NCI-H187 (cell line): ENCODE results near the gene TAPBPL.

Experiments
- DNase-seq, 2 experiments: peaks; one replicate each; lab custom pipeline; 2025; lab: John Stamatoyannopoulos, UW

TAPBPL gene

DNA sequence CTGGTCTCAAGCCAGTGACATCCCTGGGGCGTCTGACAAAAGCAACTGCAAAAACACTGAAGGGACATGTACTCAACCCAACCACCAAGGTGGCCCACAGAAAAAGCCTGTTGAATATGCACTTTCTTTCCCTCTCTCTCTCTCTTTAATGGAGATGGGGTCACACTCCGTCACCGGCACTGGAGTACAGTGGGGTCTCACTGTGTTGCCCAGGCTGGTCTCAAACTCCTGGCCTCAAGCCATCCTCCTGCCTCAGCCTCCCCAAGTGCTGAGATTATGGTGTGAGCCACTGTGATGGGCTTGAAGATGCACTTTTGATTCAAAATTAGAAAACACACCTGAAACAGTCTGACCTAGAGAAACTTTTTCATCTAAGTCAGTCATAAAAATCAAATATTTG lies 14.3 kb upstream of the TAPBPL start:
- DNase-seq, result no peak

DNA sequence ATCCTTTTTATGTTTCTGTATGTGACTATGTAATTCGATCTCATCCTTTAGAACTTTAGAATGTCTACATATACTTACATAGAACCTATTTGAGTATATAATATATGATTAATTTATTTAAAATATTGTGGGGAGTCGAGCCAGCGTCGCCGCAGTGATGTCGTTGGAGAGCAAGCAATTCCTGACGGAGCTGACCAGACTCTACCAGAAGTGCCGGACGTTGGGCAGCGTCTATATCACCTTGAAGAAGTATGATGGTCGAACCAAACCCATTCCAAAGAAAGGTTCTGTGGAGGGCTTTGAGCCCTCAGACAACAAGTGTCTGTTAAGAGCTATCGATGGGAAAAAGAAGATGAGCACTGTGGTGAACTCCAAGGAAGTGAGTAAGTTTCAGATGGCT lies 13.5 kb upstream of the TAPBPL start:
- no peak for DNase-seq

DNA sequence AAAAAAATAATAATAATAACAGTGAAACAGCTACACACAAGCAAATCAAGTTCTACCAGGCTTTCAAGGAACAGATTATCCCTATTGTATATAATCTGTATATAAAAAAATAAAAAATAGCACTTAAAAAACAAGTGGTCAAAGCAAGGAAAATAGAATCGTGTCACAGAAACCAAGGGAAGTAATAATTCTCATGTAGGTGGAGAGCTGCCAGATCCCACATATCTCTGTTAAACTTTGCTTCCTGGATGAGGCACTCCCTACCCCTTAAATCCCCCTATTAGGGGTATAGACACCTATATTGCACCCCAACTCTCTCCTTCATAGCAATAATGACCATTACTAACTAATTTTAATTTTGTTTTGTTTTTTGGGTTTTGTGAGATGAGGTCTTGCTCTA lies 11.5 kb upstream of the TAPBPL start:
- DNase-seq, result no peak

DNA sequence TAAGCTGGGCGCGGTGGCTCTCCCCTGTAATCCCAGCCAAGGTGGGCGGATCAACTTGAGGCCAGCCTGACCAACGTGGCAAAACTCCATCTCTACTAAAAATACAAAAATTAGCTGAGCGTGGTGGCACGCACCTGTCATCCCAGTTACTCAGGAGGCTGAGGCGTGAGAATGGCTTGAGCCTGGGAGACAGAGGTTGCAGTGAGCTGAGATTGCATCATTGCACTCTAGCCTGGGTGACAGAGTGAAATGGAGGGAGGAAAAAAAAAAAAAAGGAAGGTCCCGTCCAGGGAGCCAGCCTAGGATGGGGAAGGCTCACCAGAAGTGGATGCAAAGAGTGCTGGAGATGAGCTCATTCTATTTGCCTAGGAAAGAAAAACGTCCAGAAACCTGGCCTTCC lies 9.0 kb upstream of the TAPBPL start:
- DNase-seq, result no peak

DNA sequence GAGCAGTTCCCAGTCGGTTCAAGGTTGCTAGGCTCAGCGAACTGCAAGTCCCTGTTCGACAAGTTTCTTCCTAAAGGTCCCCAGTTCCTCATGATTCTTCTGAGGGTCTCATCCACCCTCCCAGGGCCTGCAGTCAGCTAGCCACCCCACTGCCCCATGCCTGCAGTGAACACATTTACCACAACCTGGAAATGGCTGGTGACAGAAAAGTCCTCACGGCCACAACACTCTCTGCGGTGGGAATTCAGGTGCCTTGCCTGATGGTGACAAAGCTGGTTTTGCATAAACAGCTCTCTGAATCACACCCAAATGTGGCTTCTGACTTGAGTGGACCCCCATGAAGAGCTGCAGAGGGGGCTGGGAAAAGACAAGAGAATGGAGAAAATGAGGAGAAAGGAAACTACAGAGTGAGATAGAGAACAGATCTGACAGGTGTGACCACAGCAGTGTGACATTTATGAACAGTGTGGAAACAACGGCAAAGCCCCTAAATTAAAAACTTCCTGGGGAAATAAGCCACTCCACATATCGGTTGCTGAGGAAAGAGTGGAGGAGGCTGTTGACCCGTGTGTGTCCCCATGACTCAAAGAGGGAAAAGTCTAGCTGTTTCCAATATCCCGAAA lies 8.4 kb upstream of the TAPBPL start:
- DNase-seq, result no peak

DNA sequence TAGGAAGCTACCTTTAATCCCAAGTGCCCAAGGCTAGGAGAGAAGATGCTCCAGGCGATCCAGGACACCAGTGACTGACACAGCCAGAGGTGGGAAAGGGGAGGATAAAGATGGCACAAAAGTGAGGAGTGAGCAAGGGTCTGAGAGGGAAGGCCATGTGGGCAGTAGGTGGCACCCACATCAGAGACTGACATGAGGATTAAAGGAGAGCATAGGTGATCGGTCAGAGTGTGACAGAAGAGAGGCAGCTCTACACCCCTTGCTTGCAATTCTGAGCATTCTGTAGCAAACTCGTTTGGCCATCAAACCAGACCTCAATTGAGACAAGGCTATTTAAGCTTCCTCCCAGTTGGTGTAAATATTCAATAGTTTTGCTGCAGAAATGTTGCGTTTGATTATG lies 7.8 kb upstream of the TAPBPL start:
- DNase-seq, result no peak

DNA sequence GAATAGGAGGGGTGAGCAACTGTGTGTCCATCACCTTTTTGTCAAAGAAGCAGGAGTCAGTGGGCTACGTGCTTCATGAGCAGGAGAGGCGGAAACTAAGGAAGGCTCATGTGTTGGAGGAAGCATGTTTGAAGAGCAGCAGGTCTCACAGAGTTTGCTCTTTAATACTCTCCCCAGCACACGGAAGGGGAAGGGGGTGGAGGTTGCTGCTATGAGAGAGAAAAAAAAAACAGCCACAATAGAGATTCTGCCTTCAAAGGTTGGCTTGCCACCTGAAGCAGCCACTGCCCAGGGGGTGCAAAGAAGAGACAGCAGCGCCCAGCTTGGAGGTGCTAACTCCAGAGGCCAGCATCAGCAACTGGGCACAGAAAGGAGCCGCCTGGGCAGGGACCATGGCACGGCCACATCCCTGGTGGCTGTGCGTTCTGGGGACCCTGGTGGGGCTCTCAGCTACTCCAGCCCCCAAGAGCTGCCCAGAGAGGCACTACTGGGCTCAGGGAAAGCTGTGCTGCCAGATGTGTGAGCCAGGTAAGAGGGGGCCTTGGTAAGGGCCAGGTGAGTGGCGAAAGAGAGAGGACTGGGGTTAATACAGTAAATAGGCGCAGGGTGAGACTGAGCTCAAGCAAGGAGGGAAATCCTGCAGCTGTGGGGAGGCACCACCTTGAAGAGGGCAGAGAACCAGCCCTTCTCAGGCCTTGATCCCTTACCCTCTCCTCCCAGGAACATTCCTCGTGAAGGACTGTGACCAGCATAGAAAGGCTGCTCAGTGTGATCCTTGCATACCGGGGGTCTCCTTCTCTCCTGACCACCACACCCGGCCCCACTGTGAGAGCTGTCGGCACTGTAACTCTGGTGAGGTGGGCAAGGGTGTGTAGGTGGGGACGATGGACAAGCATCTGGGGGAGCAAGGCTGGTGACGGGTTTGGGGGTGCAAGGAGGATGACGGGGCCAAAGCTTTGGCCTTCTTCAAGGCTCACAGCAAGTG lies 6.8 kb upstream of the TAPBPL start, which contains the start of gene CD27:
TSS of gene CD27 (plus strand) at position 252 of the 985 bp plus-strand sequence. CDS start at position 393, 141 bp downstream.
- DNase-seq, result no peak

DNA sequence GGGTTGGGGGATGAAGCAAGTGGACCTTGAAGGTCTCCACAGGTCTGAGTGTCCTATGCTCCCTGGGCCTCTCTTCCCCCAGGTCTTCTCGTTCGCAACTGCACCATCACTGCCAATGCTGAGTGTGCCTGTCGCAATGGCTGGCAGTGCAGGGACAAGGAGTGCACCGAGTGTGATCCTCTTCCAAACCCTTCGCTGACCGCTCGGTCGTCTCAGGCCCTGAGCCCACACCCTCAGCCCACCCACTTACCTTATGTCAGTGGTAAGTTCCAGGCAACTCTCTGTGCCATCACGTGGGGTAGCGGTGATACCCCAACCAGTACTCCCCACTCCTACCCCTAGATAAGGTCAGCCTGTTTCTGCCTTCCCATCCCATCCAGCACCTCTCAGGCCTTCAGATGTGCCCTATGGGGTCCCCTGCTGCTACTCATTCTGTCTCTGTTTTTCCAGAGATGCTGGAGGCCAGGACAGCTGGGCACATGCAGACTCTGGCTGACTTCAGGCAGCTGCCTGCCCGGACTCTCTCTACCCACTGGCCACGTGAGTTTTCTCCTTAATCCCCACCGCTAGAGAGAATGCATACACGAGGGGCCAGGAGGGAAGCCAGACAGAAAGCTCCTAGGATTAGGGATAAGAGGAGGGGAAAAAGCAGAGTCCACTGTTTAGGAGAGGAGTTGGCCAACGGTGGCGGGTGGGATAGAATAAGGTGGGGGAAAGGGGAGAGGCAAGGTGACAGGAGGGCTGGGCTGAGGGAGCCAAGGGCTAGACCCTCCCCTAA lies 1.6 kb upstream of the TAPBPL start:
- DNase-seq, result no peak

DNA sequence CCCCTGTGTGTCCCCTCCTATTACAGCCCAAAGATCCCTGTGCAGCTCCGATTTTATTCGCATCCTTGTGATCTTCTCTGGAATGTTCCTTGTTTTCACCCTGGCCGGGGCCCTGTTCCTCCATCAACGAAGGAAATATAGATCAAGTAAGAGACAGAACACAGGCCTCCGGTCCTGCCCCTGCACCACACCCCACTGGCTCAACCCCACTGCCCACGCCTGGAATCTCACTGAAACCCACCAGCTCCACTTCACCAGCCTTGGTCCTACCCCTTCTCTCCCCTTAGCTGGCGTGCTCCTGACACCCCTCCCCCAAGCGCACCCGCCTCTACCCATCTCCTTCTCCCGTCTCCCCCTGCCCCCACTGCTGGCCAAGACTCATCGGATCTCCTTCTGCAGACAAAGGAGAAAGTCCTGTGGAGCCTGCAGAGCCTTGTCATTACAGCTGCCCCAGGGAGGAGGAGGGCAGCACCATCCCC lies 934 bp upstream of the TAPBPL start:
- no peak for DNase-seq

DNA sequence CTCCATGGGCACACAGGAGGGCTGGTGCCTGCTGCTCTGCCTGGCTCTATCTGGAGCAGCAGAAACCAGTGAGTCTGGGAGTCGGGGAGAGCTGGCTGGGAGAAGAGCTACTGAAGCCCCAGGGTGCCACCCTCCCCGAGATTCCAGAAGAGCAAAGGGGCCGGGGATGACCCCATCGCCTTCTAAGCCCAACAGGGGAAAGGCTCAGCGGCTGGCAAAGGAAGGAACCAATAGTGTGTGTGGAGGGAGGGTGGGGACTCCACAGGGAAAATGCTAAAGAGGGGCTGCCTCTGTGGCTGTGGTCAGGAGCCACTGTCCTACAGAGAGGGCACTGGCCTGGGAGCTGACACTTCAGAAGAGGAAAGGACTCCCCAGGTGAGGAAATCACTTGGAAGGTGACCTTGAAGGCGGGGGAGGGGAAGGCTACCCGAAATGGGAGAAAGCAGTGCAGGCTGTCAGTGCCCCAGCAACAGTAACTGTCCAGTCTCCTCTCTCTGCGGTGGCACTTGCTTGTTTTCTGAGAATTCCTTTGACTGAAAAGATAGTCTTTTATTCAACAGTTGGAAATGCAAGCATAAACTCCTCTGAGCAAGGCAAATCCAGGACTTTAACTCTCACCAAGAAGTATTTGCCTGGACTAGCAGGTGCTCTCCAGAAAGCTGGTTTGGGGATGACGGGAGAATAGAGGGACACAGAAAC lies 552 bp downstream of the TAPBPL start:
- peak in 1 of 2 experiments; percentile 55 for DNase-seq

DNA sequence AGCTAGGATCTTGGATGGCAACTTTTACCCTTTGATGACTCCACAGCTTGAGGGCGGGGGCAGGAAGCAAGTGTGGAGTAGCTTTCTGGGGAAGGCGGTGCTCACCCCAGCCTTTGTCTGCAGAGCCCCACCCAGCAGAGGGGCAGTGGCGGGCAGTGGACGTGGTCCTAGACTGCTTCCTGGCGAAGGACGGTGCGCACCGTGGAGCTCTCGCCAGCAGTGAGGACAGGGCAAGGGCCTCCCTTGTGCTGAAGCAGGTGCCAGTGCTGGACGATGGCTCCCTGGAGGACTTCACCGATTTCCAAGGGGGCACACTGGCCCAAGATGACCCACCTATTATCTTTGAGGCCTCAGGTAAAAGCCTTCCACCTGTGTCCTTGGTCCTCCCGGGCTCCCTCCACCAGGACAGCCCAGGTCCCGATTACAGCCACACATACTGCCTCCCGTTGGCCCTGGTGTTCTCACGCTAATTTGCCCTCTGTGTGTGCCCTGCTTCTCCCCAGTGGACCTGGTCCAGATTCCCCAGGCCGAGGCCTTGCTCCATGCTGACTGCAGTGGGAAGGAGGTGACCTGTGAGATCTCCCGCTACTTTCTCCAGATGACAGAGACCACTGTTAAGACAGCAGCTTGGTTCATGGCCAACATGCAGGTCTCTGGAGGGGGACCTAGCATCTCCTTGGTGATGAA lies 1.2 kb downstream of the TAPBPL start:
- no peak for DNase-seq

DNA sequence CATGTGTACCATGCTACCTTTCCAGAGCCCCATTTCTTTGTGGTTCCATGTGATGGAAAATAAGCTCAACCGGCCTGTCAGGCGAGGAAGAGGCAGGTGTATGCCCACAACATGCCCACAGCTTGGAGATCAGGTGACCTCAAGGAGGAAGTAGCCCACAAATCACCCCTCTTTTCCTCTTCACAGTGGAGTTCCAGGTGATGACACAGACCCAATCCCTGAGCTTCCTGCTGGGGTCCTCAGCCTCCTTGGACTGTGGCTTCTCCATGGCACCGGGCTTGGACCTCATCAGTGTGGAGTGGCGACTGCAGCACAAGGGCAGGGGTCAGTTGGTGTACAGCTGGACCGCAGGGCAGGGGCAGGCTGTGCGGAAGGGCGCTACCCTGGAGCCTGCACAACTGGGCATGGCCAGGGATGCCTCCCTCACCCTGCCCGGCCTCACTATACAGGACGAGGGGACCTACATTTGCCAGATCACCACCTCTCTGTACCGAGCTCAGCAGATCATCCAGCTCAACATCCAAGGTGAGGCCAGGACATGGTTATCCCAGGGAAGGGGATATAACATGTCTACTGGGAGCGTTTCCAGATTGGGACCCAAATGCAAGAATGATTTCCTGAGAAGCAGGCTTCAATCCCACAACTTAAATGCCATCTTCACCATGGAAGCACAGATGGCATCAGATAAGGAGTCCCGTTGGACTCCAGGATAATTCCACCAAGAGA lies 5.5 kb downstream of the TAPBPL start:
- DNase-seq, result no peak

DNA sequence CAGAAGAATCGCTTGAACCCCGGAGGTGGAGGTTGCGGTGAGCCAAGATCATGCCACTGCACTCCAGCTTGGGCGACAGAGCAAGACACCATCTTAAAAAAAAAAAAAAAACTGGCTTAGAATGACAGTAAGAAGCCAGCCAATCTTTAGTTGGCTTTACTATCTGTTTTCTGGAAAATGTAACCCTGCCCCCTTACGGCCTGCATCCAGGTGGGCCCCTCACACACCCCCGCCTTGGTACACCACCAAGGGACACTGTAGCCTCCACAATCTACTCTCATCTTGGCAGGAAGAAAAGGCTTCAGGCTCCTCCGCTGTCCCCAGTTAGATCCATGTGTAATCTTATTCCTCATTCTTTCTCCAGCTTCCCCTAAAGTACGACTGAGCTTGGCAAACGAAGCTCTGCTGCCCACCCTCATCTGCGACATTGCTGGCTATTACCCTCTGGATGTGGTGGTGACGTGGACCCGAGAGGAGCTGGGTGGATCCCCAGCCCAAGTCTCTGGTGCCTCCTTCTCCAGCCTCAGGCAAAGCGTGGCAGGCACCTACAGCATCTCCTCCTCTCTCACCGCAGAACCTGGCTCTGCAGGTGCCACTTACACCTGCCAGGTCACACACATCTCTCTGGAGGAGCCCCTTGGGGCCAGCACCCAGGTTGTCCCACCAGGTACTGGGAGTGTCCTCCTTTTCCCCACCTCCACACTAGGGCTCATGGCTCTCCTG lies 6.6 kb downstream of the TAPBPL start:
- DNase-seq, result no peak

DNA sequence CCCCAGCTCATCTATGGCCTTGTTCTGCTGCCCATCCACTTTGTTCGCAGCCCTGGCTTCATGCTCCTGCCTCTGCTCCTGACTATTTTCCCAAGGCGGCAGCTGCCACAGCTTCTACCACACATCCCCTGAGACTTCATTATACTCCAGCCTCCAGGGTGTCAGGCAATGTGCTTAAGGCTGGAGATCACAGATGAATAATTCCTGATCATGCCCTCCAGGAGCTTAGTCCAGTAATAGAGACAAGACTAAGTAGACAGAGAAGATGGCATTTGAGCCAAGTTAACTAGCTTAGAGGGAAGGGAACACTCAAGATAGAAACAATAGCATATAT lies 7.1 kb downstream of the TAPBPL start:
- no peak for DNase-seq

DNA sequence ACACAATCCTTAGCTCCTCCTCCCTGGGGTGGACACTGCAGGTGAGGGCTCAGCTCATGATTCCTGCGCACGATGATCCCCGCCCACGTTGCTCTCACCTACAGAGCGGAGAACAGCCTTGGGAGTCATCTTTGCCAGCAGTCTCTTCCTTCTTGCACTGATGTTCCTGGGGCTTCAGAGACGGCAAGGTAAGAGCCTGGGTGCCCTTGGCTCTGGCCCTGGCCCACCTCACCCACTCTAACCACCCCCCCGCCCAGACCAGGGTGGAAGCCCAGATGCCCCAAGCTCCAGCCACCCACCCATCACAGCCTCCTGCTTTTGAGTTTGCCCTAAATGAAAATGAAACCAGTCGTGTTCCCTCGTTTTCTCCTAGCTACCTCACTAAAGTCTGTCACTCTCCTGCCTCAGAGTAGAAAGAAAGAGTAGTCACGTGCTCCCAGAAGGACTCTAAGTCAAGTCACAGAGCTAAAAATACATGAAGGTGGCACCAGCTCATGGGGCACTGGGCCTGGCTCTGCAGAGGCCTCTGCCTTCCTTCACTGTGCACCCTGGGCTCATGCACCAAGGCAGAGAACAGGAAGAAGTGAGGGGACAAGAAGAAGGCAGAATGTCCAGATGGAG lies 9.0 kb downstream of the TAPBPL start:
- DNase-seq, result no peak

DNA sequence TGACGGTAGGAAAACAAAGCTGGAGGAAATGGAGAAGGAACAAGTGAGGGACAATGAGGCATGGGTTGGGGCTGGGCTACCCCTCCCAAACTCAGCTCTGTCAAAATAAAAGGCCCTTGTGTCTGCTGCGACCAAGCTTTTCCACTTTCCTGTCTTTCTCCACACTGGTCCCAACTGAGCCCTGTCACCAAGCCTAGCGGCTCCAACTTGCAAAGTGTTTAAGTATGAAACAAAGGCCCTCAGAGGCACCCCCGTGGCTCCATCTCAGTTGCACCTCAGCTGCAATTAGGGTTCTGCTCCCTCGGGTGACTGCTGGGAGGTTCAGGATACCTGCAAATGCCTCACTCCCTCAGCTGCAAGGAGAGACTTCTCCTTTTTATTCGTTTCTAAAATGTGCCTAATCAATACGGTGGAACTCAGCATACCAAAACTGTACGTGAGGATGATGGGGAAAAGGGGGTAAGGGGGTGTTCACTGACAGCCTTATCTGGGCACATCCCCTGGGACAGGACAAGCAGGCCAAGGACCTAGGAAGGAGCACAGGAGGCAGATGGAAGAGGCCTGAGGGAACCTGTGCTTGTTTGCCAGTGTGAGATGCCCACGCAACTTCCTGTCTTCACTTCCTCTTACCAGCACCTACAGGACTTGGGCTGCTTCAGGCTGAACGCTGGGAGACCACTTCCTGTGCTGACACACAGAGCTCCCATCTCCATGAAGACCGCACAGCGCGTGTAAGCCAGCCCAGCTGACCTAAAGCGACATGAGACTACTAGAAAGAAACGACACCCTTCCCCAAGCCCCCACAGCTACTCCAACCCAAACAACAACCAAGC lies 9.8 kb downstream of the TAPBPL start:
- DNase-seq, result no peak

DNA sequence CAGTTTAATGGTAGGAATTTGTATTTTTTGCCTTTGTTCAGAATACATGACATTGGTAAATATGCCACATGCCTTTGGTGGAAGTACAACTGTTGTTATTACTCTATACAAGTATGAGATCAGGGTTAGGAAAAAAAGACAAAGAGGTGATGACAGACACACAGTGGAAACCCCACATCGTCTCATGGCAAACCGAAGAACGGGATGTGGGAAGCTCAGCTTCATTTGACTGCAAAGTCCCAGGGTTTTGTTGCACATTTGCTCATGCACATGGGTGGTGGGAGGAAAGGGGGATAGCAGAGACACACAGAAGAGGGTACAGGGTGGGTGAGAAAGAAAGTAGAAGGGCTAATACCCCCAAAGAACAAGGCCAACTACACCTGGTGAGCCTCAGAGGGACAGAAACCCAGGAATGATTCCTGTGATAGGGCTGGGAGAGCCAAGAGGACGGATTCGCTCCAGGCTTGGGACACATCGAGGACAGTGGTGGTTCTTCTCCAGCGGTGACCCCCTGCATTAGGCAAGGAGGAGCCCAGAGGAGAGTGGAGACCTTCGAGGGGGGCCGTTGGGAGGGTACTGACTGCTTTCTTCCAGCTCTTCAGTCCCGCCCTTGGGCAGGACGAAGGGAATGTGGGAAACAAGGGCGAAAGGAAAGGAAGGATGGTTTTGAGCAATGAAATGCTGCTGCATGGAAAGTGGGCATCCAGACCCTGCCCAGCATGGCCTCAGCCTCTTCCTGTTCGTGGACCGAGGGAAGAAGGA lies 10.6 kb downstream of the TAPBPL start:
- DNase-seq, result no peak

DNA sequence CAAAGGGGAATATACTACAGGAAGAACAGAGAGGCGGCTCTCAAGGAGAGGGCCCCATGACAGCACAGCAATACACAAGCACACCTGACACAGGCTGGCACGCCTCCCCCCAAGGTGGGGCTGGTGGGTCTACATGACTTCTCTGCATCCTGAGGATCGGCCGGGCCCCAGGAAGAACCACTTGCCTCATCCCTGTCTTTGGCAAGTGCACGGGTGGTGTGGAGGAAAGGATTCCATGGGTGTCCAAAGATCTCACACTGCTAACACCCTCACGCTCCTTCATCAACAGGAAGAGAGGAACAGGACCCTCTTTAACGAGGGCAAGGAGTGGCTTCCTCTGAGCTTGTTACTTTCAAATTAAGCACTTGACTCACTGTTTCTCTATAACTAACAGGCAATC lies 11.4 kb downstream of the TAPBPL start:
- no peak for DNase-seq
